ENCODE measurements around the gene VWA1. TPM values are rescaled to one million over a fixed set of nuclear protein-coding genes. Genes with fewer than 3 reads are reported as not detected.

Gene VWA1
- total and polyA plus RNA-seq, 10 of the 15 experiments (the other 5 are each of a cell fraction or from before 2014, with no cell fraction given): 0.02 to 1.7 (median 0.32) TPM; not detected in 2

DNA sequence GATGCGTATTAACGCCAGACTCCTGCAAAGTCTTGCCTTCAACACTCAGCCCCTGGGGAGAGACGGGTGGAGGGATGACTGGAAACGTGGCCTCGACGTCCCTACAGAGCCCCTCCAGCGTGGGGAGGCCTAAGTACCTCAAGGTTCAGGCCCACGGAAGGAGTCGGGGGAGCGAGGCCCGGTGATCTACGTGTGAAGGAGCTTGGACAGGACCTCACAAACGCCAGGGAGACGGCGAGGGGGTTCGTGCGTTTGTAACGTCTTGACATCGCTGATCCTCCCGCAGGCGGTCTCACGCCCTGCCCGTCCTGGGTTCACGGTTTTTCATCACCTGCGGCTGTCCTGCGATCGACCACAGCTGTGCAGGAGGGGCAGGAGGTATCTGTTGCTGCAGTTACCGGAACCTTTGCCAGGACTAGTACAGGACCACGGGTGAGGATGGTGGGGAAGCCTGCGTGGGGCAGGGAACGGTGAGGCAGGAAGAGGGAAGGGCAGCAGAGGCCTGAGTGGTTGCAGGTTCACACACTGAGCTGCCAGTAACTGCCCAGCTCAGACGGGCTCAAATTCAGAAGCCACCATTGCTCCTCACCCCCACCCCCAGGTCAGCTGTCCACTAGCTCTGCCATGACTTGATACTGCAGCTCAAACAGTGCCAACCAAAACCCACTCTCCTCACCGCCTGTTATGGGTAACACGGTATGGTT lies 35.5 kb upstream of the VWA1 start:
- H3K9me3 ChIP-seq (replicated peaks; ENCODE audit: control insufficient read depth, insufficient read depth, low read length): no peaks in the 10 kb centered on the region
- peaks cover 20 to 33% of the 10 kb centered on the region in 2 experiments for H3K36me3 ChIP-seq (ENCODE audit: control insufficient read depth in 2 of 2, insufficient read depth in 2 of 2, low read length in 1 of 2)
- peaks cover 26% of the 10 kb centered on the region for H3K4me1 ChIP-seq (ENCODE audit: control insufficient read depth, insufficient read depth, low read length)
- BruUV-seq (replicated peaks): TSS peak; percentile 79
- ChIA-PET POLR2A (interaction anchor here (0.6 to 2.1 kb wide), 5 partner anchors 10 to 38 kb away, joined by 3 to 17 read pairs (median 6); partner anchors contain the start of gene AURKAIP1), RAD21 (ENCODE audit: unreplicated experiment) (interaction anchor here (1.0 to 1.7 kb wide), 3 partner anchors 8 to 41 kb away, joined by 3 to 4 read pairs (median 3); no protein-coding TSS in a partner anchor), CTCF (interaction anchor here (1.3 to 1.6 kb wide), 5 partner anchors 16 to 41 kb away, joined by 3 to 6 read pairs (median 4); partner anchors contain the start of gene AURKAIP1), SMC1A (ENCODE audit: uncharacterized antibody, unreplicated experiment) (interaction anchor here (0.7 to 0.9 kb wide), 2 partner anchors 37 to 42 kb away, joined by 3 read pairs; no protein-coding TSS in a partner anchor)
- intact Hi-C loops (cut with micrococcal nuclease; ENCODE audit: unreplicated experiment) (loop anchor here (2.0 kb wide), 2 partner anchors 41 to 51 kb away; partner anchors contain the start of gene DVL1), in situ Hi-C loops (cut with MboI) (loop anchor here (5.0 kb wide), 1 partner anchor 107 kb away; no protein-coding TSS in a partner anchor)
- TF ChIP-seq POU2F2 (IDR thresholded peaks at IDR 0.05; ENCODE audit: borderline replicate concordance, low read depth, low read length) (0 out of 3 replicates have a peak, but pooled peaks have one; percentile 28), JUNB (IDR thresholded peaks at IDR 0.05) (no peak), ZNF217 (IDR thresholded peaks at IDR 0.05) (no peak), POLR2AphosphoS5 (IDR thresholded peaks at IDR 0.05; ENCODE audit: low read length) (peak; percentile 65), MLLT1 (IDR thresholded peaks at IDR 0.05) (0 out of 2 replicates have a peak, but pooled peaks have one; percentile 16), POLR2A (IDR thresholded peaks at IDR 0.05; ENCODE audit: low read depth, low read length) (peak; percentile 64), LARP7 (IDR thresholded peaks at IDR 0.05) (0 out of 2 replicates have a peak, but pooled peaks have one; percentile 26), HDAC2 (IDR thresholded peaks at IDR 0.05) (no peak), POLR2AphosphoS2 (IDR thresholded peaks at IDR 0.05; ENCODE audit: low read depth, low read length) (peak; percentile 43)
- TF ChIP-seq, protein P1, sequence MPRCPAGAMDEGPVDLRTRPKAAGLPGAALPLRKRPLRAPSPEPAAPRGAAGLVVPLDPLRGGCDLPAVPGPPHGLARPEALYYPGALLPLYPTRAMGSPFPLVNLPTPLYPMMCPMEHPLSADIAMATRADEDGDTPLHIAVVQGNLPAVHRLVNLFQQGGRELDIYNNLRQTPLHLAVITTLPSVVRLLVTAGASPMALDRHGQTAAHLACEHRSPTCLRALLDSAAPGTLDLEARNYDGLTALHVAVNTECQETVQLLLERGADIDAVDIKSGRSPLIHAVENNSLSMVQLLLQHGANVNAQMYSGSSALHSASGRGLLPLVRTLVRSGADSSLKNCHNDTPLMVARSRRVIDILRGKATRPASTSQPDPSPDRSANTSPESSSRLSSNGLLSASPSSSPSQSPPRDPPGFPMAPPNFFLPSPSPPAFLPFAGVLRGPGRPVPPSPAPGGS (IDR thresholded peaks at IDR 0.05; ENCODE audit: borderline replicate concordance, insufficient read depth, low read depth, low read length, poor library complexity, severe bottlenecking): peak; percentile 18
- TF ChIP-seq, protein P2, sequence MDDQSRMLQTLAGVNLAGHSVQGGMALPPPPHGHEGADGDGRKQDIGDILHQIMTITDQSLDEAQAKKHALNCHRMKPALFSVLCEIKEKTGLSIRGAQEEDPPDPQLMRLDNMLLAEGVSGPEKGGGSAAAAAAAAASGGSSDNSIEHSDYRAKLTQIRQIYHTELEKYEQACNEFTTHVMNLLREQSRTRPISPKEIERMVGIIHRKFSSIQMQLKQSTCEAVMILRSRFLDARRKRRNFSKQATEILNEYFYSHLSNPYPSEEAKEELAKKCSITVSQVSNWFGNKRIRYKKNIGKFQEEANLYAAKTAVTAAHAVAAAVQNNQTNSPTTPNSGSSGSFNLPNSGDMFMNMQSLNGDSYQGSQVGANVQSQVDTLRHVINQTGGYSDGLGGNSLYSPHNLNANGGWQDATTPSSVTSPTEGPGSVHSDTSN (IDR thresholded peaks at IDR 0.05; ENCODE audit: insufficient replicate concordance, low read depth, low read length): peak; percentile 31
- ATAC-seq: peak; percentile 7
- WGBS (ENCODE audit: insufficient coverage, insufficient replicate concordance, low lambda C conversion rate, missing lambda C conversion rate): under 1% methylated on average over 34 of the region's 34 CpGs
- peak overlapping the region; percentile 99 for H3K9ac ChIP-seq (ENCODE audit: control insufficient read depth, insufficient read depth, low read length)
- no peak for DNase-seq (ENCODE audit: low read depth, low spot score)
- no peak for FAIRE-seq
- H3K4me2 ChIP-seq (ENCODE audit: control insufficient read depth, insufficient read depth): peak overlapping the region; percentile 73
- H4K20me1 ChIP-seq (ENCODE audit: control insufficient read depth, insufficient read depth): no peaks in the 10 kb centered on the region; the same call in 1 of the 2 replicates
- H3K27me3 ChIP-seq (replicated peaks in 1 of 2; ENCODE audit: control insufficient read depth in 2 of 2, insufficient read depth in 2 of 2, low read length in 1 of 2): no peaks in the 10 kb centered on the region
- H2AFZ ChIP-seq (ENCODE audit: control insufficient read depth, low read depth, low read length): peak overlapping the region; percentile 37
- H3K27ac ChIP-seq (ENCODE audit: control insufficient read depth, insufficient read depth): peak overlapping the region; percentile 78
- H3K79me2 ChIP-seq (ENCODE audit: control insufficient read depth, insufficient read depth, low read length): peaks cover 58% of the 10 kb centered on the region
- H3K4me3 ChIP-seq: peak overlapping the region; percentile 77
